Measurements from ENCODE around the gene PIGQ.

- no peak for TF ChIP-seq POLR2A (IDR thresholded peaks at IDR 0.05)
- TF ChIP-seq, protein P1, sequence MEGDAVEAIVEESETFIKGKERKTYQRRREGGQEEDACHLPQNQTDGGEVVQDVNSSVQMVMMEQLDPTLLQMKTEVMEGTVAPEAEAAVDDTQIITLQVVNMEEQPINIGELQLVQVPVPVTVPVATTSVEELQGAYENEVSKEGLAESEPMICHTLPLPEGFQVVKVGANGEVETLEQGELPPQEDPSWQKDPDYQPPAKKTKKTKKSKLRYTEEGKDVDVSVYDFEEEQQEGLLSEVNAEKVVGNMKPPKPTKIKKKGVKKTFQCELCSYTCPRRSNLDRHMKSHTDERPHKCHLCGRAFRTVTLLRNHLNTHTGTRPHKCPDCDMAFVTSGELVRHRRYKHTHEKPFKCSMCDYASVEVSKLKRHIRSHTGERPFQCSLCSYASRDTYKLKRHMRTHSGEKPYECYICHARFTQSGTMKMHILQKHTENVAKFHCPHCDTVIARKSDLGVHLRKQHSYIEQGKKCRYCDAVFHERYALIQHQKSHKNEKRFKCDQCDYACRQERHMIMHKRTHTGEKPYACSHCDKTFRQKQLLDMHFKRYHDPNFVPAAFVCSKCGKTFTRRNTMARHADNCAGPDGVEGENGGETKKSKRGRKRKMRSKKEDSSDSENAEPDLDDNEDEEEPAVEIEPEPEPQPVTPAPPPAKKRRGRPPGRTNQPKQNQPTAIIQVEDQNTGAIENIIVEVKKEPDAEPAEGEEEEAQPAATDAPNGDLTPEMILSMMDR (IDR thresholded peaks at IDR 0.05) = no peak
Measured at GRCh38 chr16:593406-593805, 23.6 kb downstream of the PIGQ start.

All from ovary (tissue), 3 donors.